Esophagus muscularis mucosa (tissue), 4 donors: ENCODE measurements around the gene ADCY3.

Experiments used
- EP300 ChIP-seq: sonication (generic); formaldehyde crosslinking; IDR thresholded peaks from one replicate; pipeline ENCODE4 v1.6.1; 2017; ENCODE audit warnings: antibody characterized with exemption
- POLR2AphosphoS5 ChIP-seq, 2 donors: sonication (generic); formaldehyde crosslinking; IDR thresholded peaks; one replicate each; pipeline ENCODE4 v1.6.1; 2017; ENCODE audit warnings: antibody characterized with exemption in 2 of 2
- TF ChIP-seq, protein P1 (sequence below), 3 experiments: fragments of 200-600 bp in 2 of 3; fragments of 450-650 bp in 1 of 3; sonication (generic) in 2 of 3; IDR thresholded peaks; one replicate each; pipeline ENCODE4 v1.5.1; 2017 to 2019; ENCODE audit warnings: antibody characterized with exemption in 3 of 3, mild to moderate bottlenecking in 2 of 3, moderate library complexity in 1 of 3

DNA sequence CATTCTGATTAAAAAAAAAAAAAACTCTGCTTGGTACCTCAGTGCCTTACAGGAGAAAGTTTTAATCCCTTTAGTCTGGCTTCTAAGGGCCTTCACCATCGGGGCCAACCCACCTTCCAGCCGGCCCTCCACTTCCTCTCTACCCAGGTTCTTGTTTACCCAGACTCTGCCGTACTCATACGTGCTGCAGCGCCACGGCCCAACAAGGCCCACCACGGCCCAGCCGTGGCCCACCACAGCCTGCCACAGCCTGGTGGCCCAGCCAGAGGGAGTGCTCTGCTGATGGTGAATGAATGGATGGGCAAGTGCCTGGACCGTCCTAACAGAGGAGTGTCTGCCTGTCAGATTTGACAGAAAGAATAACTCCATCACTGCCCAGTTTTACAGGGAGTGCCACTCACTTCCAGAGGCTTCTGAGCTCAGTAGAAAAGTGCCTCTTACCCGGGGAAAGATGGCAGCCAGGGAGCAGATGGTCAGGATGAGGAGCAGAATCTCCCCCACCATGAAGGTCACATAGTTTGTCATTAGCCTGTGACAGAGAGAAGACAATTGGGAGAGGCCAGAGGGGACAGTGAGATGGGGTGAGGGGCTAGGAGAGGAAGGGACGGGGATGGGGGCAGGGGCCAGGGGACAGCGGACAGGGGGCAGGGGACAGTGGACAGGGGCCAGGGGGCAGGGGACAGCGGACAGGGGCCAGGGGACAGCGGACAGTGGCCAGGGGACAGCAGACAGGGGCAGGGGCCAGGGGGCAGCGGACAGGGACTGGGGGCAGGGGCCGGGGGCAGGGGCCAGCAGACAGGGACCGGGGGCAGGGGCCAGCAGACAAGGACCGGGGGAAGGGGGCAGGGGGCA, 88.6 kb downstream of the ADCY3 start:
- TF ChIP-seq, protein P1, sequence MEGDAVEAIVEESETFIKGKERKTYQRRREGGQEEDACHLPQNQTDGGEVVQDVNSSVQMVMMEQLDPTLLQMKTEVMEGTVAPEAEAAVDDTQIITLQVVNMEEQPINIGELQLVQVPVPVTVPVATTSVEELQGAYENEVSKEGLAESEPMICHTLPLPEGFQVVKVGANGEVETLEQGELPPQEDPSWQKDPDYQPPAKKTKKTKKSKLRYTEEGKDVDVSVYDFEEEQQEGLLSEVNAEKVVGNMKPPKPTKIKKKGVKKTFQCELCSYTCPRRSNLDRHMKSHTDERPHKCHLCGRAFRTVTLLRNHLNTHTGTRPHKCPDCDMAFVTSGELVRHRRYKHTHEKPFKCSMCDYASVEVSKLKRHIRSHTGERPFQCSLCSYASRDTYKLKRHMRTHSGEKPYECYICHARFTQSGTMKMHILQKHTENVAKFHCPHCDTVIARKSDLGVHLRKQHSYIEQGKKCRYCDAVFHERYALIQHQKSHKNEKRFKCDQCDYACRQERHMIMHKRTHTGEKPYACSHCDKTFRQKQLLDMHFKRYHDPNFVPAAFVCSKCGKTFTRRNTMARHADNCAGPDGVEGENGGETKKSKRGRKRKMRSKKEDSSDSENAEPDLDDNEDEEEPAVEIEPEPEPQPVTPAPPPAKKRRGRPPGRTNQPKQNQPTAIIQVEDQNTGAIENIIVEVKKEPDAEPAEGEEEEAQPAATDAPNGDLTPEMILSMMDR (IDR thresholded peaks at IDR 0.05): no peak
- TF ChIP-seq POLR2AphosphoS5 (IDR thresholded peaks at IDR 0.05) (no peak), EP300 (no peak)
